Thyroid gland (tissue), 4 donors: ENCODE measurements around the gene DNAJA3. TPM values are rescaled to one million over a fixed set of nuclear protein-coding genes. Genes with fewer than 3 reads are reported as not detected.

ENCODE experiments used
- DNase-seq, 2 donors: peaks; one replicate each; pipeline ENCODE4 v3.0.0-alpha.2; 2019
- H3K27ac ChIP-seq, 3 donors: fragments of 200-600 bp; sonication (generic); 1 replicate in 2 of 3; 2 replicates in 1 of 3; pipeline ENCODE4 v1.5.1; 2016 to 2019; ENCODE audit warnings: mild to moderate bottlenecking in 1 of 3, moderate library complexity in 1 of 3
- H3K27me3 ChIP-seq: fragments of 200-600 bp; sonication (generic); one replicate; pipeline ENCODE4 v1.5.1; 2019
- H3K36me3 ChIP-seq, 2 donors: fragments of 200-600 bp; sonication (generic); one replicate each; pipeline ENCODE4 v1.5.1; 2016 to 2019
- H3K4me1 ChIP-seq, 2 donors: fragments of 200-600 bp; sonication (generic); one replicate each; pipeline ENCODE4 v1.5.1; 2017 to 2019
- H3K4me3 ChIP-seq, 3 donors: fragments of 200-600 bp; sonication (generic); replicated peaks in 1 of 3; 1 replicate in 2 of 3; 2 replicates in 1 of 3; pipeline ENCODE4 v1.5.1; 2016; ENCODE audit warnings: mild to moderate bottlenecking in 1 of 3
- H3K9me3 ChIP-seq: fragments of 200-600 bp; sonication (generic); one replicate; pipeline ENCODE4 v1.5.1; 2017
- CTCF ChIP-seq, 6 experiments: fragments of 200-600 bp in 3 of 6; fragments of 450-650 bp in 3 of 6; sonication (generic) in 3 of 6; IDR thresholded peaks; one replicate each; pipeline ENCODE4 v1.5.1; 2016 to 2019; ENCODE audit warnings: antibody characterized with exemption in 6 of 6, mild to moderate bottlenecking in 2 of 6, inconsistent platforms in 1 of 6, moderate library complexity in 1 of 6
- POLR2A ChIP-seq, 2 donors: fragments of 450-650 bp; IDR thresholded peaks; one replicate each; pipeline ENCODE4 v1.6.1; 2017; ENCODE audit warnings: antibody characterized with exemption in 2 of 2, mild to moderate bottlenecking in 2 of 2, moderate library complexity in 1 of 2
- WGBS, 2 donors: methylation state at CpG; one replicate each; pipeline ENCODE4 v1.1.5; 2017; 5-methylcytosine and 5-hydroxymethylcytosine counted together
- intact Hi-C: fragments of 100-400 bp; cut with DNase I; formaldehyde crosslinking; loops from one replicate; pipeline ENCODE4 v1.15.1; 2023
- total RNA-seq, 4 donors: library from RNA; depleted of rRNA; stranded (reverse); fragments of >200 nt; gene quantifications; one replicate each; pipeline ENCODE4 v1.2.3, GENCODE V29; 2016

The DNAJA3 gene
- total RNA-seq, 4 donors from 2014 or later, result 41.0 to 61.0 (median 51.0) TPM

- no peaks in the 10 kb centered on the region for H3K9me3 ChIP-seq
- no peak overlapping the region for H3K4me3 ChIP-seq
- no peak overlapping the region for H3K27ac ChIP-seq
- intact Hi-C loops, result no loop called here
- WGBS, 2 donors, result 89 to 93% methylated on average over 6 of the region's 6 CpGs
- H3K4me1 ChIP-seq, result peaks cover 0 to 17% of the 10 kb centered on the region in 2 donors
- DNase-seq, result no peak
- TF ChIP-seq POLR2A (IDR thresholded peaks at IDR 0.05), result no peak
- no peak for TF ChIP-seq CTCF (IDR thresholded peaks at IDR 0.05)
- no peaks in the 10 kb centered on the region for H3K27me3 ChIP-seq
- H3K36me3 ChIP-seq, result peaks cover 0 to 5% of the 10 kb centered on the region in 2 donors
Measured at GRCh38 chr16:4494746-4495490, 69.2 kb downstream of the DNAJA3 start.

- TF ChIP-seq CTCF (IDR thresholded peaks at IDR 0.05) (no peak), POLR2A (IDR thresholded peaks at IDR 0.05) (no peak)
- H3K27me3 ChIP-seq, result no peaks in the 10 kb centered on the region
- H3K36me3 ChIP-seq, result no peaks in the 10 kb centered on the region
- intact Hi-C loops, result no loop called here
- no peaks in the 10 kb centered on the region for H3K9me3 ChIP-seq
- DNase-seq, result no peak
- 98 to 100% methylated on average over 2 of the region's 2 CpGs for WGBS, 2 donors
- peaks cover 8 to 25% of the 10 kb centered on the region in 2 donors for H3K4me1 ChIP-seq
- no peak overlapping the region for H3K27ac ChIP-seq
- no peak overlapping the region for H3K4me3 ChIP-seq
Measured at GRCh38 chr16:4495766-4496165, 70.1 kb downstream of the DNAJA3 start.

- intact Hi-C loops, result no loop called here
- H3K9me3 ChIP-seq, result no peaks in the 10 kb centered on the region
- TF ChIP-seq CTCF (IDR thresholded peaks at IDR 0.05), result no peak
- no peaks in the 10 kb centered on the region for H3K36me3 ChIP-seq
- peaks cover 10 to 31% of the 10 kb centered on the region in 2 donors for H3K4me1 ChIP-seq
- no peak overlapping the region for H3K27ac ChIP-seq
- WGBS, 2 donors, result 92 to 94% methylated on average over 4 of the region's 4 CpGs
- no peaks in the 10 kb centered on the region for H3K27me3 ChIP-seq
- DNase-seq, result no peak
- no peak overlapping the region for H3K4me3 ChIP-seq
Measured at GRCh38 chr16:4496305-4496704, 70.6 kb downstream of the DNAJA3 start.

- DNase-seq, result no peak
- TF ChIP-seq CTCF (IDR thresholded peaks at IDR 0.05) (no peak), POLR2A (IDR thresholded peaks at IDR 0.05) (no peak)
- Histone ChIP-seq H3K4me3 (no peak overlapping the region), H3K27ac (no peak overlapping the region), H3K36me3 (no peaks in the 10 kb centered on the region), H3K9me3 (no peaks in the 10 kb centered on the region), H3K4me1 (peaks cover 15 to 36% of the 10 kb centered on the region in 2 donors), H3K27me3 (no peaks in the 10 kb centered on the region)
- 67 to 75% methylated on average over 8 of the region's 8 CpGs for WGBS, 2 donors
- intact Hi-C loops, result no loop called here
Measured at GRCh38 chr16:4498546-4499195, 73.0 kb downstream of the DNAJA3 start.

GRCh38 chr16:4499196-4499555 lies 73.5 kb downstream of the DNAJA3 start:
- Histone ChIP-seq H3K36me3 (no peaks in the 10 kb centered on the region), H3K9me3 (no peaks in the 10 kb centered on the region), H3K27me3 (no peaks in the 10 kb centered on the region), H3K27ac (no peak overlapping the region), H3K4me1 (peaks cover 15 to 36% of the 10 kb centered on the region in 2 donors), H3K4me3 (no peak overlapping the region)
- no peak for DNase-seq
- WGBS, 2 donors, result 95 to 96% methylated on average over 4 of the region's 4 CpGs
- TF ChIP-seq CTCF (IDR thresholded peaks at IDR 0.05) (no peak), POLR2A (IDR thresholded peaks at IDR 0.05) (no peak)
- intact Hi-C loops, result no loop called here
